ENCODE measurements around the gene MFSD1.
"Not testable (repeated sequence)": the region's sequence is repeated elsewhere in the genome, so short reads cannot be mapped to it uniquely, and the experiment has no call there.

Gene MFSD1

GRCh38 chr3:158776531-158776930 lies 25.3 kb upstream of the MFSD1 start:
- DNase-seq, result no peak

GRCh38 chr3:158777161-158777873 lies 24.5 kb upstream of the MFSD1 start:
- DNase-seq, result no peak

- no peak for DNase-seq
Measured at GRCh38 chr3:158780766-158781165, 21.1 kb upstream of the MFSD1 start.

DNA sequence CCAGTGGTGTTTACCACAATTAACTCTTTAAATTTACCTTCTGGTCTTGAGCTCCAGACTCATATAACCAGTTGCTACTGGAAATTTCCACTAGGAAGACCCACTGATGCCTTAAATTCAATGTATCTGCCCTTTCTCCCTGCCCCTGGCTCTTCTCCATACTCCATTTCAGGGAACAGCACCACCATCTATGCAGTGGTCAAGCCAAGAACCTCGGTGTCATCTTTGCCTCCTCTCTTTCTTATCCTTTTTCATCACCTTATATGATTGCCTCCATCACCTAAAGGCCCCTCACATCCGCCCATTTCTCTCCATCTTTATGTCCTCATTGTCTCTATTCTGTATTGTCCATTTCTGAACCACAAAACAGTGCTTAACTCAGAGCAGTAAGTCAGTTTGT lies 20.7 kb upstream of the MFSD1 start:
- DNase-seq, result no peak

DNA sequence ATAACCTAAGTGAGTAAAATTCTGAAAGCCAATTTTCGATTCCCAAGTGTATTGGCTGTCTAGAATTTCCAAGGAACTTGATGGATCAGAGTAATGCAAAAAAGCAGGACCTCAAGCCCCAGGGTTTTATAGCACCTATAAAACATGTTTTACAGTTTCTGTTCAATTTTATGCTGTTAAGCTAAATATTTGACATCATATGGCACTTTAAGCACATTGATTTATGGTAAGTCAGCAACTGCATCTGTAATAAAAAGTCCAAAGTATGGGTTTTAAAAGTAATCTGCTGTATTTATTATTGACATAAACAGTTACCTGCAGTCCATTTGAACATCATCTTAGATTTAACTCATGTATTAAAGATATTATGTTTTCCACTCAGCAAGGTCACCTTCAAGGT lies 20.0 kb upstream of the MFSD1 start:
- DNase-seq, result no peak

- no peak for DNase-seq
Measured at GRCh38 chr3:158782283-158782989, 19.4 kb upstream of the MFSD1 start.

- no peak for DNase-seq
Measured at GRCh38 chr3:158783051-158783450, 18.8 kb upstream of the MFSD1 start.

GRCh38 chr3:158785972-158786371 lies 15.9 kb upstream of the MFSD1 start:
- no peak for DNase-seq

- no peak for DNase-seq
Measured at GRCh38 chr3:158788446-158788845, 13.4 kb upstream of the MFSD1 start.

DNA sequence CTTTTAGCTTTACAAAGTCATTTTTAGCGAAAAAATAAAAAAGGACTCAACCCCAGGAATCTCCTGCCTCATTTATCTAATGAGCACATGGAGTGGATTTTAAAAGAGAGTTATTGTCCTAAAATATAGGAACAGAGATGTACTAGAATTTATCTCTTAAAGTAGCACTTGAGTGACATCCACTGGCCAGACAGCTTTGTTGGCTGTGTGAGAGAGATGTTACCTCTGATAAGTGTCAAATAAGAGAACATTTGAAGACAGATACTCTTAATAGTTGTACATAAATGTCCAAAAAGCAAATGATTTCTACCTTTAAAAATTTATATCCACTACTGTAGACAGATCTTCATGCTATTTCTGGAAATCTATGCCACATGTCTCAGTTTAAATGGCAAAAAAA lies 12.3 kb upstream of the MFSD1 start:
- no peak for DNase-seq

GRCh38 chr3:158790901-158791589 lies 10.8 kb upstream of the MFSD1 start:
- no peak for DNase-seq

GRCh38 chr3:158791590-158791920 lies 10.3 kb upstream of the MFSD1 start:
- DNase-seq, result not testable (repeated sequence)

DNA sequence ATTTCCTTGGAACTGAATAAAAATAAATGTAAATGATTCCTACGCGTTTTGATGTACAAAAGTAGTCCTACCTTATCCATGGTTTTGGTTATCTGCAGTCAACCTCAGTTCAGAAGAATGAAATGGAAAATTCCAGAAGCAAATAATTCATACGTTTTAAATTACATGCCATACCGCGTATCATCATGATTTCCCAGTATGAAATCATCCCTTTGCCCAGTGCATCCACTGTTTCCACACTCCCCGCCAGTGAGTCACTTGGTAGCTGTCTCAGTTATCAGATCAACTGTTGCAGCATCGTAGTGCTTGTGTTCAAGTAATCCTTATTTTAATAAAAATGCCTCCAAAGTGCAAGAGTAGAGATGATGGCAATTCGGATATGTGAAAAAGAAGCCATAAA lies 9.1 kb upstream of the MFSD1 start:
- DNase-seq, result no peak

GRCh38 chr3:158794206-158794605 lies 7.6 kb upstream of the MFSD1 start:
- DNase-seq, result no peak

GRCh38 chr3:158794936-158795518 lies 6.8 kb upstream of the MFSD1 start:
- DNase-seq, result no peak

GRCh38 chr3:158801201-158801600 lies 653 bp upstream of the MFSD1 start:
- no peak for DNase-seq

DNA sequence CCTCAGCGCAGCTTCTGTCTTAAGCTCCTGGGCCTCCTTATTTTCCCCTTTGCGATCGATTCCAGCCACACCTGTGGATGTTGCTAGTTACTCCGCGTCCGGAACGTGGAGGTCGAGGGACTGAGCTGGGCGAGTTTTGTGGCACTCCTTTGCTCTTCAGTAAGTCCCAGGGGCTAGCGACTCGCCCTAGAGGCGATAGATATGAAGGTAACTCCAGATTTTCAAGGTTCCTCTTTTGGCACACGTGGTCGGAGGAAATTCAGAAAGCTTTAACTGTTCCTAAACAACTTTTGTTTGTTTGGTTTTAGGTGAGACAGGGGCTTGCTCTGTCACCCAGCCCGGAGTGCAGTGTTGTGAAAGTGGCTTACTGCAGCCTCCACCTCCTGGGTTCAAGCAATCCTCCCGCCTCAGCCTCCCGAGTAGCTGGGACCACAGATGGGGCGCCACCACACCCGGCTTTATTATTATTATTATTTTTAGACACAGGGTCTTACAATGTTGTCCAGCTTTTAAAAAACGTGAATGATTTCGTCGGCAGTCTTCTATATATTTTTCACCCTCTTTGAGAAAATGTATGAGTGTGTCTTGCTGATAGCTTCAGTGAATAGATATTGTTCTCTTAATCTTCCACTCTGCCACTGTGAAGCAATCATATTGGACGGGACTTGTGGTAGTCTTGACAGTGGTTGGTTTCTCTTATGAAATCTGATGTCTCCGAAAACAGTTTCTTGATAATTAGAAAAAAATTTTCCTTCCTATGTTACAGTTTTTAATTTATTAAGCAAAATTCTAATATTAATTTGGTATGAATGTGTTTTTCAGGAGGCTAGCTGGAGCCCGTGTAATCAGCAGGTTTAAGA lies 785 bp downstream of the MFSD1 start:
- DNase-seq, result no peak

- no peak for DNase-seq
Measured at GRCh38 chr3:158804441-158804840, 2.6 kb downstream of the MFSD1 start.

GRCh38 chr3:158808697-158809096 lies 6.8 kb downstream of the MFSD1 start:
- DNase-seq, result no peak

- DNase-seq, result no peak
Measured at GRCh38 chr3:158809642-158810041, 7.8 kb downstream of the MFSD1 start.

GRCh38 chr3:158810823-158811724 lies 9.2 kb downstream of the MFSD1 start:
- no peak for DNase-seq

GRCh38 chr3:158819282-158819681 lies 17.4 kb downstream of the MFSD1 start:
- no peak for DNase-seq

All from activated CD8-positive, alpha-beta memory T cell treated with anti-CD3 and anti-CD28 coated beads for 24 hours (primary cell).